ENCODE data around the gene DCHS2.

The DCHS2 gene

DNA sequence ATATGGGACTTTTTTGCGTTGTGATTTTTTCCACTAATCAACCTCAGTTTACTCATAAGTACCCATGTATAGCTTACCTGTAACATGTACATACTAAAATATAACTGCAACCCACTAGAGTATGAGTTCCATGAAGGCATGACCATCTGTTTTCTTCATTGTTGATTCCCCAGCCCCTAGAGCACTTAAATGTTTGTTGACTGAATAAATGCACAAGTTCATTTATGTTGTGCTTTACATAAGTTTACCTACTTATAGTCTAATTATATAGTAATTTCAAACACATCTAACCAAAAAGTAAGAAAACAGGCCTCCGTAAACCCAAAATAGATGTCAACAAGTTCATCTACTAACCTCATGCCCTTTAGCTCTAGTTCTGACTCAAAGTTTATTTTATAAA, 34.7 kb downstream of the DCHS2 start:
- DNase-seq (ENCODE audit: extremely low spot score, insufficient read length, low read depth) (no peak), FAIRE-seq (no peak)

GRCh38 chr4:154456240-154456639, 35.4 kb downstream of the DCHS2 start:
- FAIRE-seq (no peak), DNase-seq (ENCODE audit: extremely low spot score, insufficient read length, low read depth) (no peak)

GRCh38 chr4:154455111-154455510, 36.5 kb downstream of the DCHS2 start:
- DNase-seq (ENCODE audit: extremely low spot score, insufficient read length, low read depth) (no peak), FAIRE-seq (no peak)

- FAIRE-seq (no peak), DNase-seq (ENCODE audit: extremely low spot score, insufficient read length, low read depth) (no peak)
Observed at GRCh38 chr4:154454710-154455109, 36.9 kb downstream of the DCHS2 start.

- no peak for DNase-seq (ENCODE audit: extremely low spot score, insufficient read length, low read depth)
- no peak for FAIRE-seq
Observed at GRCh38 chr4:154452798-154453346, 38.7 kb downstream of the DCHS2 start.

DNA sequence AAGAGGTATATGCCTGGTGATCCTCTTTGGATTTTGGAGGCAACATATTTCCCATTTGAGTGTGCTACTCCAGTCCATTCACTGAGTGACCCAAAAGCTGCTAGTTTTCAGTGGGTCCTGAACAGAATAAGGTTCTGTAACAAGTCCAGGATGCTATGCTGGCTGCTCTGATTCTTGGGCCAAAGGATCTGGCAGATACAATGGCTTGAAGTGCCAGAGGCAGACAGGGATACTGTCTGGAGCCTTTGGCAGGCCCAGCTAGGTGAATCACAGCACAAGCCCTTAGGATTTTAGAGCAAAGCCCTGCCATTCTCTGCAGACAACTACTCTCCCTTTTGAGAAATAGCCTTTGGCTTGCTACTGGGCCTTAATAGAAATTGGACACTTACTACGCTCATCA, 40.6 kb downstream of the DCHS2 start:
- FAIRE-seq = no peak
- DNase-seq (ENCODE audit: extremely low spot score, insufficient read length, low read depth) = no peak

- no peak for DNase-seq (ENCODE audit: extremely low spot score, insufficient read length, low read depth)
- no peak for FAIRE-seq
Observed at GRCh38 chr4:154444958-154445357, 46.6 kb downstream of the DCHS2 start.

- FAIRE-seq = no peak
- DNase-seq (ENCODE audit: extremely low spot score, insufficient read length, low read depth) = no peak
Observed at GRCh38 chr4:154441982-154442381, 49.6 kb downstream of the DCHS2 start.

DNA sequence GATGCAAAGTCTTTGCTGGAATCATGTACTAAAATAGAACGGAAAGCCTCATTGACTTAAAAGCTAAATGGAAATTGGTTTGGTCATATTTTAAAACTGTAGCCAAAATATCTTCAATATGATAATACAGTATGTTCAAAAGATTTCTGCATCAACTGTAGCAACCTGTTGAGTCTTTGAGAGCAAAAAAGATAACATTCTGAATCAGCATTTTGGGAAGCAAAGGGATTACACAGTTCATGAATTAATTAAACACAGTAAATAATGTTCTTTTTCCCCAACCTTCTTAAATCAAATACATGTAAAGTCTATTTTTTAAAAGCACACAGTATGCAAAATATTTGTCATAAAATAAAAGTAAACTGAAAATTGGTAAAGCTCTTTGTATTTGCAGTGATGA, 50.5 kb downstream of the DCHS2 start:
- DNase-seq (ENCODE audit: extremely low spot score, insufficient read length, low read depth) = no peak
- FAIRE-seq = no peak

- DNase-seq (ENCODE audit: extremely low spot score, insufficient read length, low read depth) = no peak
- FAIRE-seq = no peak
Observed at GRCh38 chr4:154439224-154439623, 52.4 kb downstream of the DCHS2 start.

DNA sequence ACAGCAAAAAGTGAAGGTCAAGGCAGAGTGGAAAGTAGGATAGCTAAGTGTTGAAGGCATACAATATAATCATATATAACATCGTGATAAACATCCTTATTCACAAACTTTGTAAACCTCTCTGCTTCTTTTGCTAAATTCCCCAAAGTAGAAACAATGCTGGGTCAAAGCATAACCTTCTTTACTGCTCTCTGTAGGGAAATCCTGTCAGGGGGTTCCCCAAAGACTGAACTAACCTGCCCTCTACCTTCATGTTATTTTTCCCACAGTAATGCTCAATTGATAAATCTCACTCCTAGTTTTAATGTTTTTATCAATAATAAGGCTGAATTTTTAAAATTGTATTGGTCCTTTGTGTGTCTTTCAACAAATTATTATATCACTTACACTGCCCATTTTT, 55.7 kb downstream of the DCHS2 start:
- FAIRE-seq = no peak
- DNase-seq (ENCODE audit: extremely low spot score, insufficient read length, low read depth) = no peak

- DNase-seq (ENCODE audit: extremely low spot score, insufficient read length, low read depth) (no peak), FAIRE-seq (no peak)
Observed at GRCh38 chr4:154433543-154433942, 58.1 kb downstream of the DCHS2 start.

- DNase-seq (ENCODE audit: extremely low spot score, insufficient read length, low read depth) = no peak
Observed at GRCh38 chr4:154429176-154429575, 62.4 kb downstream of the DCHS2 start.

DNA sequence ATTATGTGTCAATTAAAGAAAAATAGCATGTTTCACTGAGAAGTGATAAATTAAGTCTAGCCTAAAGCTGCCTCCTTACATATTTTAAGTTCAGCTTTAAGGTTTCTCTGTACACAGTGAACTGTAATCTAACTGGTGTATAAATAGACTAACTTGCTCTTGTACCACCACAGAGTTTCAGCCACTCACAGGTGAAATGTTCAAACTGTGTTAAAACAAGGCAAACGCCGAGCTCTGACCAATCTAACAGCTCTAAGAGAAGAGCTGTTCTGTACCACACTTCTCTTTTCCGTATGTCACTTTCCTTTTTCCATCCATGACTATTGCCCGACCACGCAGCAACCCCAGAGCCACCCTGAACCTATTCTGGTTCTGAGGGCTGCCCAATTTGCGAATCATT, 64.5 kb downstream of the DCHS2 start:
- no peak for DNase-seq (ENCODE audit: extremely low spot score, insufficient read length, low read depth)
- FAIRE-seq = no peak

More at GRCh38 chr4:154429176-154429575, 62.4 kb downstream of the DCHS2 start:
- no peak for FAIRE-seq

DNA sequence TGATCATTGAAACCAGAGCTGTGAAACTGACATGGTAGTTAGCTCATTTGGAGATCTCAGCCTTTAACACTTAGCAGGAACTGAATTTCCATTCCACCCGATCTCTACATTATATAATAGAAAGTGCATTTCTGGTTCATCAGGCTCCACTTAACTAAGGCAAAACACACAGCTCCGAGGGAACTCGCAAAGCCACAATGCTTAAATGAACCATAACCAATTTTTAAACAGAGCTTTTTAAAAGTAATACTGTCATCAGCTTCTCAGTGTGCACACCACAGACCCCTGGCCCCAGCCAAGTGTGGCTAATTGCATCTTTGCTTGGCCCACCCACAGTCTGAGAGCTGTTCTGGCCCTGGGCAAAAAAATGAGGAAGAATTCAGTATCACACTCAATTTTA, 66.1 kb downstream of the DCHS2 start:
- DNase-seq (ENCODE audit: extremely low spot score, insufficient read length, low read depth) = no peak
- FAIRE-seq = no peak

- DNase-seq (ENCODE audit: extremely low spot score, insufficient read length, low read depth) (no peak), FAIRE-seq (no peak)
Observed at GRCh38 chr4:154424810-154425484, 66.7 kb downstream of the DCHS2 start.

DNA sequence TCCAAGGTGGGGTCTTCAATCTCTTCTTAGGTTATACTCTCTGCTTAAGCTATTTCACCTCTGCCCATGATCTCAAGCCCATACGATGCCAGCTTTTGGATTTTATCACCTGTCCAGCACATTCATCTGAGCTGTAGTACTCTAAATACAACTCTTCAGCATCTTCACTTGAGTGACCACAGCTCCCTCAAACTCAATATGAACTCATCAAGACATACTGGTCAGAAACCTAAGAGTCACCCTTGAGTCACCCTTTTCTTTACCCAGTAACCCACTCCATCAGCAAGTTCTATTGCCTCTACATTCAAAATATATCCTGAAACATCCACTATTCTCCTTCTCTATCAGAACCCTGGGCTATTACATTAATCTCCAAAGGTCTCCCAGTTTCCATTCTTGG, 69.4 kb downstream of the DCHS2 start:
- DNase-seq (ENCODE audit: extremely low spot score, insufficient read length, low read depth) = no peak
- FAIRE-seq = no peak

- no peak for DNase-seq (ENCODE audit: extremely low spot score, insufficient read length, low read depth)
- peak; percentile 59 for FAIRE-seq
Observed at GRCh38 chr4:154421618-154422017, 70.0 kb downstream of the DCHS2 start.

DNA sequence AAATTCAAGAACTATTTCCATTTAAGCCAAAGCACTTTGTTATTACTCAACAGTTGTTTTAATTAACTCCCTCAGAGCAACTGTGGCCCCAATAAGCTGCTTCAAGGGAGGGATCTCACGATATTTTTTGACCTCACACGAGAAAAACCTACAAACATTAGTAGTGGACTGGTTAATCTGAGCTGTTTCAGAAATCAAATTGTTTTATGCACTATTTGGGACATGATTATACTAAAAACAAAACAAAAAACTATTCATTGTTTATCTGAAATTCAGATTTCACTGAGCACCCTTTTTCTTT, 74.3 kb downstream of the DCHS2 start:
- FAIRE-seq (no peak), DNase-seq (ENCODE audit: extremely low spot score, insufficient read length, low read depth) (no peak)

DNA sequence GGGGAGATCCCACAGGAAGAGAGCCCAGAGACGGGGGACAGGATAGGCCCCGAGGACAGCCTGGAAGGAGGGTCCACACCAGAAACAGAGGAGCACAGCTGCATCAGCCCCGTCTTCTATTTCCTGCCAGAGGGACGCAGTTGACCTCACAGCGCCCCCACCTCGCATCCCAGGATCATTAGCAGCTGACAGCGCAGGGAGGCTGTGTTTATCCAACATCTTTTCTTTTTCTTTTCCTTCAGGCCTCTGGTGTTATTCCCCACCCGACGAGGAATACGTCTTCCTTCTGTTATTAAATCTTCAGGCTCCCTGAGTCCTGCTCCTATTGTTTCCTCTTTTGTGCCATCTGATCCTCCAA, 75.4 kb downstream of the DCHS2 start:
- DNase-seq (ENCODE audit: extremely low spot score, insufficient read length, low read depth) (no peak), FAIRE-seq (peak; percentile 59)

GRCh38 chr4:154415313-154415712, 76.3 kb downstream of the DCHS2 start:
- FAIRE-seq = no peak
- DNase-seq (ENCODE audit: extremely low spot score, insufficient read length, low read depth) = no peak

- no peak for DNase-seq (ENCODE audit: extremely low spot score, insufficient read length, low read depth)
- no peak for FAIRE-seq
Observed at GRCh38 chr4:154414796-154415195, 76.8 kb downstream of the DCHS2 start.

Measured in GM18507 (cell line).